Measurements from ENCODE around the gene CFAP97.
A peak's percentile ranks its signal among the peaks of the same experiment; 100 is the strongest.
"Not testable (repeated sequence)": the region's sequence is repeated elsewhere in the genome, so short reads cannot be mapped to it uniquely, and the experiment has no call there.

Gene CFAP97

GRCh38 chr4:185201977-185202962, 1.5 kb downstream of the CFAP97 start:
- peak; percentile 10 for DNase-seq (ENCODE audit: low spot score)

GRCh38 chr4:185198189-185198588, 5.6 kb downstream of the CFAP97 start:
- not testable (repeated sequence) for DNase-seq (ENCODE audit: low spot score)

GRCh38 chr4:185196437-185196836, 7.4 kb downstream of the CFAP97 start:
- DNase-seq (ENCODE audit: low spot score): no peak

- no peak for DNase-seq (ENCODE audit: low spot score)
These were observed 8.6 kb downstream of the CFAP97 start for GRCh38 chr4:185194924-185195888.

GRCh38 chr4:185192059-185192458, 11.7 kb downstream of the CFAP97 start:
- DNase-seq (ENCODE audit: low spot score): no peak

GRCh38 chr4:185190306-185190856, 13.4 kb downstream of the CFAP97 start:
- no peak for DNase-seq (ENCODE audit: low spot score)

- no peak for DNase-seq (ENCODE audit: low spot score)
These were observed 14.0 kb downstream of the CFAP97 start for GRCh38 chr4:185189606-185190305.

GRCh38 chr4:185186769-185187168, 17.0 kb downstream of the CFAP97 start:
- DNase-seq (ENCODE audit: low spot score): no peak

GRCh38 chr4:185183622-185184281, 20.0 kb downstream of the CFAP97 start:
- DNase-seq (ENCODE audit: low spot score): peak; percentile 67

- DNase-seq (ENCODE audit: low spot score): no peak
These were observed 21.6 kb downstream of the CFAP97 start for GRCh38 chr4:185182239-185182638.

- no peak for DNase-seq (ENCODE audit: low spot score)
These were observed 24.3 kb downstream of the CFAP97 start for GRCh38 chr4:185179488-185179887.

- DNase-seq (ENCODE audit: low spot score): no peak
These were observed 32.3 kb downstream of the CFAP97 start for GRCh38 chr4:185171373-185172071.

- DNase-seq (ENCODE audit: low spot score): no peak
These were observed 36.6 kb downstream of the CFAP97 start for GRCh38 chr4:185167234-185167633.

- DNase-seq (ENCODE audit: low spot score): no peak
These were observed 38.2 kb downstream of the CFAP97 start for GRCh38 chr4:185165605-185166063.

GRCh38 chr4:185151296-185151695, 52.5 kb downstream of the CFAP97 start:
- DNase-seq (ENCODE audit: low spot score): no peak

GRCh38 chr4:185149392-185149791, 54.4 kb downstream of the CFAP97 start:
- DNase-seq (ENCODE audit: low spot score): peak; percentile 66

GRCh38 chr4:185145572-185145971, 58.2 kb downstream of the CFAP97 start:
- no peak for DNase-seq (ENCODE audit: low spot score)

GRCh38 chr4:185144601-185145240, 59.1 kb downstream of the CFAP97 start:
- DNase-seq (ENCODE audit: low spot score): no peak

- DNase-seq (ENCODE audit: low spot score): no peak
These were observed 60.2 kb downstream of the CFAP97 start for GRCh38 chr4:185143601-185143969.
